Measurements from ENCODE around the gene HELZ. TPM values are rescaled to one million over a fixed set of nuclear protein-coding genes. Genes with fewer than 3 reads are reported as not detected.
A peak's percentile ranks its signal among the peaks of the same experiment; 100 is the strongest.

HELZ gene
- total RNA-seq, 1 experiment from 2014 or later, result 49.8 TPM

DNA sequence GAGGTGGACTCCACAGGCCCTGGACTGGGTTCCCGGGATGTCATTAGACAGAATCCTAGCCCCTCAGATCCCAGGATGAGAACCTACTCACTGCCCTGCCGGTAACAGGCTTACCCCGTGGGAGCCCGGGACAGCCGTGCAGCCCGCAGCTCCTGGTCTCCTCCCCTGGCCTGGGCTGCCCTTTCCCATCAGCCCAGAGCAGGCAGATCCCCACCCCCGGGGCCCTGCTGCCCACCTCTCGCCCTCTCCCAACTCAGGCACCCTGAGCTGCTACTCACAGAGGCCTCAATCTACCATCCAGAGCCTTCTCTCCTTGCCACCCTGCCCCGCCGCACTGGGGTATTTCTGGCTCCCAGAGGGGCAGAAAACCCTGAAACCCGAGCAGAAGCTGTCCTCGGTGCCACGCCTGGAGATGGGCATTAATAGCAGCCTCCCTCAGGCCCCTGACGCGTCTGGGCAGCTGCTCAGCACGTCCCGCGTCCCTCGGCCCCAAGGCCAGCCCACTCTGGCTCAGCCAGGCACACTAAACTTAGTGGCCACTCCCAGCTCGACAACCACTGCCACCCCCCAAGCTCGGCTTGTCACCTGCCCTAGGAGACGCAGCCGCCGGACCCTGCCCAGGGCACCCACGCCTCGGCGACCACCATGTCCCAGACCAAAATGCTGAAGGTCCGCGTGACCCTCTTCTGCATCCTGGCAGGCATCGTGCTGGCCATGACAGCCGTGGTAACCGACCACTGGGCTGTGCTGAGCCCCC lies 200.8 kb downstream of the HELZ start, which contains the start of gene CACNG1:
TSS of gene CACNG1 (plus strand) at position 539 of the 757 bp plus-strand sequence. CDS start at position 646, 107 bp downstream.
- no peak within 1 kb of the TSS for H2AK5ac ChIP-seq (ENCODE audit: insufficient read length, low read length)
- no peak within 1 kb of the TSS for H3K4me2 ChIP-seq (ENCODE audit: insufficient read depth, insufficient read length, low read length)
- WGBS (ENCODE audit: extremely low coverage, insufficient read length, low lambda C conversion rate), result no CpG with 5 or more reads among the region's 32 CpGs
- H3K79me2 ChIP-seq (ENCODE audit: insufficient read depth, low read length), result no peaks in the 10 kb centered on the region
- Mint-ChIP-seq H3K4me3 (no peak within 1 kb of the TSS), H3K27me3 (ENCODE audit: low read depth) (peaks cover 2% of the 10 kb centered on the region), H3K4me1 (peaks cover 5 to 10% of the 10 kb centered on the region in 2 experiments; a peak in 3 of 4 replicates), H3K27ac (peak within 1 kb of the TSS in 1 of 3 experiments; percentile 35; a peak in 1 of 7 replicates), H3K9me3 (peaks cover 18 to 20% of the 10 kb centered on the region in 2 experiments), H3K36me3 (ENCODE audit: insufficient read depth in 1 of 3, low read depth in 3 of 3) (peaks cover 0 to 14% (median 8%) of the 10 kb centered on the region in 3 experiments; a peak in 4 of 7 replicates)
- H3K4me1 ChIP-seq (ENCODE audit: insufficient read depth, low read length), result no peaks in the 10 kb centered on the region
- no peaks in the 10 kb centered on the region for H4K20me1 ChIP-seq (ENCODE audit: control insufficient read depth, insufficient read depth, insufficient read length)
- H2AFZ ChIP-seq (ENCODE audit: low read length), result no peak within 1 kb of the TSS
- no peak within 1 kb of the TSS for H3K18ac ChIP-seq (ENCODE audit: insufficient read length, low read depth, low read length)
- no peaks in the 10 kb centered on the region for H3K27me3 ChIP-seq (ENCODE audit: insufficient read depth, low read length)
- no peak within 1 kb of the TSS for H3T11ph ChIP-seq (ENCODE audit: low read length)
- no peak within 1 kb of the TSS for H4K5ac ChIP-seq (ENCODE audit: insufficient read length, low read depth, low read length)
- no peak within 1 kb of the TSS for H2BK120ac ChIP-seq (ENCODE audit: low read depth, low read length, poor library complexity, severe bottlenecking)
- no peaks in the 10 kb centered on the region for H3K23me2 ChIP-seq (ENCODE audit: insufficient read length, low read depth, low read length, poor library complexity, severe bottlenecking)
- no peak within 1 kb of the TSS for H3K23ac ChIP-seq (ENCODE audit: insufficient read length, low read depth, low read length)
- no peaks in the 10 kb centered on the region for H3K9me3 ChIP-seq (ENCODE audit: control insufficient read depth, low read depth, low read length)
- no peak within 1 kb of the TSS for H4K8ac ChIP-seq (replicated peaks; ENCODE audit: insufficient read length, low read depth, low read length)
- no peak within 1 kb of the TSS for H2BK5ac ChIP-seq (ENCODE audit: insufficient read length, low read length)
- no peak within 1 kb of the TSS; the same call in 1 of the 2 replicates for H3K14ac ChIP-seq (ENCODE audit: insufficient read depth, low read length)
- H2BK20ac ChIP-seq (ENCODE audit: low read depth, low read length, poor library complexity, severe bottlenecking), result no peak within 1 kb of the TSS
- DNase-seq, result no peak
- no peak within 1 kb of the TSS for H4K91ac ChIP-seq (ENCODE audit: insufficient read length, low read depth, low read length)
- H2BK15ac ChIP-seq (ENCODE audit: low read depth, low read length), result no peak within 1 kb of the TSS
- no peak within 1 kb of the TSS for H3K9ac ChIP-seq (ENCODE audit: extremely low read depth, insufficient read length, low read length)
- no peaks in the 10 kb centered on the region for H3K79me1 ChIP-seq (ENCODE audit: insufficient read depth, low read depth, low read length, poor library complexity, severe bottlenecking)
- no peak within 1 kb of the TSS for H2BK12ac ChIP-seq (ENCODE audit: insufficient read length, low read depth, low read length)
- no peak within 1 kb of the TSS for H3K27ac ChIP-seq (ENCODE audit: insufficient read length, low read depth, low read length)
- TF ChIP-seq, protein P1, sequence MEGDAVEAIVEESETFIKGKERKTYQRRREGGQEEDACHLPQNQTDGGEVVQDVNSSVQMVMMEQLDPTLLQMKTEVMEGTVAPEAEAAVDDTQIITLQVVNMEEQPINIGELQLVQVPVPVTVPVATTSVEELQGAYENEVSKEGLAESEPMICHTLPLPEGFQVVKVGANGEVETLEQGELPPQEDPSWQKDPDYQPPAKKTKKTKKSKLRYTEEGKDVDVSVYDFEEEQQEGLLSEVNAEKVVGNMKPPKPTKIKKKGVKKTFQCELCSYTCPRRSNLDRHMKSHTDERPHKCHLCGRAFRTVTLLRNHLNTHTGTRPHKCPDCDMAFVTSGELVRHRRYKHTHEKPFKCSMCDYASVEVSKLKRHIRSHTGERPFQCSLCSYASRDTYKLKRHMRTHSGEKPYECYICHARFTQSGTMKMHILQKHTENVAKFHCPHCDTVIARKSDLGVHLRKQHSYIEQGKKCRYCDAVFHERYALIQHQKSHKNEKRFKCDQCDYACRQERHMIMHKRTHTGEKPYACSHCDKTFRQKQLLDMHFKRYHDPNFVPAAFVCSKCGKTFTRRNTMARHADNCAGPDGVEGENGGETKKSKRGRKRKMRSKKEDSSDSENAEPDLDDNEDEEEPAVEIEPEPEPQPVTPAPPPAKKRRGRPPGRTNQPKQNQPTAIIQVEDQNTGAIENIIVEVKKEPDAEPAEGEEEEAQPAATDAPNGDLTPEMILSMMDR (conservative IDR thresholded peaks at IDR 0.05), result no peak
- H3K56ac ChIP-seq (ENCODE audit: insufficient read length, low read depth, low read length), result no peak within 1 kb of the TSS
- H3K4ac ChIP-seq (ENCODE audit: low read depth, low read length), result no peak within 1 kb of the TSS

All from H9 (cell line).